A673 (cell line): ENCODE data around the gene TNFRSF12A. TPM values are rescaled to one million over a fixed set of nuclear protein-coding genes. Genes with fewer than 3 reads are reported as not detected.
A peak's percentile ranks its signal among the peaks of the same experiment; 100 is the strongest.

Experiments used
- BruUV-seq: library from RNA; stranded (reverse); fragments of 400-500 nt; replicated peaks from 2 replicates; lab custom pipeline; 2021; lab: Mats Ljungman, UMichigan
- CTCF ChIA-PET: fragments of 300-600 bp; sonication (Branson Sonifier 250); formaldehyde crosslinking; loops from one replicate; lab custom pipeline; 2022; ENCODE audit warnings: antibody characterized with exemption; lab: Charles Lee
- POLR2A ChIA-PET: fragments of 300-600 bp; sonication (Branson Sonifier 250); formaldehyde crosslinking; loops from one replicate; lab custom pipeline; 2022; ENCODE audit warnings: antibody characterized with exemption; ENCODE audit not compliant: low non-redundant PET; lab: Charles Lee
- DNase-seq: peaks from one replicate; pipeline ENCODE4 v3.0.0-alpha.2; 2015; ENCODE audit warnings: low spot score
- H3K27ac ChIP-seq: fragments of 200-600 bp; sonication (generic); 2 replicates; pipeline ENCODE4 v1.5.1; 2016; ENCODE audit warnings: mixed run types, low read depth, mild to moderate bottlenecking, mixed read lengths, antibody characterized with exemption, low read length; ENCODE audit not compliant: poor library complexity, severe bottlenecking
- H3K27me3 ChIP-seq: fragments of 200-600 bp; sonication (generic); replicated peaks from 2 replicates; pipeline ENCODE4 v1.6.1; 2017; ENCODE audit warnings: mixed run types, low read depth, mild to moderate bottlenecking, mixed read lengths, antibody characterized with exemption, low read length; ENCODE audit not compliant: insufficient read depth, poor library complexity
- H3K36me3 ChIP-seq: fragments of 200-600 bp; sonication (generic); 2 replicates; pipeline ENCODE4 v1.6.1; 2016; ENCODE audit warnings: mixed run types, mild to moderate bottlenecking, mixed read lengths, antibody characterized with exemption, low read length; ENCODE audit not compliant: insufficient read depth, poor library complexity, severe bottlenecking
- H3K4me1 ChIP-seq: fragments of 200-600 bp; sonication (generic); 2 replicates; pipeline ENCODE4 v1.6.1; 2017; ENCODE audit warnings: mixed run types, mild to moderate bottlenecking, mixed read lengths, antibody characterized with exemption, low read length; ENCODE audit not compliant: insufficient read depth, poor library complexity, severe bottlenecking
- H3K4me3 ChIP-seq: fragments of 200-600 bp; sonication (generic); 2 replicates; pipeline ENCODE4 v1.5.1; 2016; ENCODE audit warnings: low read depth, mixed run types, mild to moderate bottlenecking, mixed read lengths, low read length; ENCODE audit not compliant: poor library complexity, severe bottlenecking
- H3K9me3 ChIP-seq: fragments of 200-600 bp; sonication (generic); 2 replicates; pipeline ENCODE4 v1.6.1; 2016; ENCODE audit warnings: mixed run types, low read depth, mild to moderate bottlenecking, mixed read lengths, antibody characterized with exemption, low read length; ENCODE audit not compliant: poor library complexity, severe bottlenecking
- EZH2 ChIP-seq: fragments of 200-600 bp; sonication (generic); IDR thresholded peaks from 2 replicates; pipeline ENCODE4 v1.6.1; 2017; ENCODE audit warnings: borderline replicate concordance, low read depth, mild to moderate bottlenecking, mixed read lengths, antibody characterized with exemption, low read length; ENCODE audit not compliant: poor library complexity, severe bottlenecking
- intact Hi-C: fragments of 100-400 bp; cut with micrococcal nuclease; formaldehyde crosslinking; loops from one replicate; pipeline ENCODE4 v1.10.0; 2022; ENCODE audit not compliant: unreplicated experiment
- total RNA-seq: library from RNA; stranded (reverse); gene quantifications from 2 replicates; pipeline ENCODE4 v1.2.3, GENCODE V29; 2021
- TF ChIP-seq, protein P1 (sequence below): fragments of 300-800, 200-600 bp; sonication (generic); conservative IDR thresholded peaks from 2 replicates; pipeline ENCODE4 v1.5.1; 2017; ENCODE audit warnings: low read depth, mild to moderate bottlenecking, antibody characterized with exemption, low read length, moderate library complexity, mixed read lengths

Gene TNFRSF12A
- total RNA-seq, 1 experiment from 2014 or later, result 39.5 TPM

DNA sequence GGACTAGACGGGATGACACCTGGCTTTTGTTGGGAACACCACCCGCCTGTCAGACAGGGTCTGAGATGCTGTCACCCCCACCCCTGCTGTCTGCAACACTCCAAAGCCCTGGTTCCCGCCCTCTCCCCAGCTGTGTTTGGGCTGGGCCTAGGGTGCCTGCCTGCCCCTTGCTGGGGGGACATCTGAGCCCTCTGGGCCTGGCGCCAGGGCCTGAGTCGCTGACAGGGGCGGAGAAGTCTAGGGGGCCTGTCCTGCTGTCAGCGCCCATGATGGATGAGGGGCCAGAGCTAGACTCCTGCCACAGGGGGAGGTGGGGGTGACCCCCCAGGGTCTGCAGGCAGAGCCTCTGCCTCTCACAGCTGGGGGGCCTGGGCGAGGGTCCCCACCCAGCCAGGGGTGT, 32.3 kb upstream of the TNFRSF12A start:
- intact Hi-C loops, result no loop called here
- Histone ChIP-seq H3K4me1 (no peaks in the 10 kb centered on the region), H3K9me3 (no peaks in the 10 kb centered on the region), H3K27me3 (no peaks in the 10 kb centered on the region), H3K4me3 (no peak overlapping the region), H3K27ac (no peak overlapping the region), H3K36me3 (no peaks in the 10 kb centered on the region)
- BruUV-seq, result no TSS peak
- CTCF ChIA-PET, result no interaction called here
- TF ChIP-seq, protein P1, sequence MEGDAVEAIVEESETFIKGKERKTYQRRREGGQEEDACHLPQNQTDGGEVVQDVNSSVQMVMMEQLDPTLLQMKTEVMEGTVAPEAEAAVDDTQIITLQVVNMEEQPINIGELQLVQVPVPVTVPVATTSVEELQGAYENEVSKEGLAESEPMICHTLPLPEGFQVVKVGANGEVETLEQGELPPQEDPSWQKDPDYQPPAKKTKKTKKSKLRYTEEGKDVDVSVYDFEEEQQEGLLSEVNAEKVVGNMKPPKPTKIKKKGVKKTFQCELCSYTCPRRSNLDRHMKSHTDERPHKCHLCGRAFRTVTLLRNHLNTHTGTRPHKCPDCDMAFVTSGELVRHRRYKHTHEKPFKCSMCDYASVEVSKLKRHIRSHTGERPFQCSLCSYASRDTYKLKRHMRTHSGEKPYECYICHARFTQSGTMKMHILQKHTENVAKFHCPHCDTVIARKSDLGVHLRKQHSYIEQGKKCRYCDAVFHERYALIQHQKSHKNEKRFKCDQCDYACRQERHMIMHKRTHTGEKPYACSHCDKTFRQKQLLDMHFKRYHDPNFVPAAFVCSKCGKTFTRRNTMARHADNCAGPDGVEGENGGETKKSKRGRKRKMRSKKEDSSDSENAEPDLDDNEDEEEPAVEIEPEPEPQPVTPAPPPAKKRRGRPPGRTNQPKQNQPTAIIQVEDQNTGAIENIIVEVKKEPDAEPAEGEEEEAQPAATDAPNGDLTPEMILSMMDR, result no peak
- TF ChIP-seq EZH2, result no peak
- POLR2A ChIA-PET, result interaction anchor here (0.6 kb wide), 1 partner anchor 65 kb away, joined by 3 read pairs; no protein-coding TSS in a partner anchor
- DNase-seq, result peak; percentile 41

DNA sequence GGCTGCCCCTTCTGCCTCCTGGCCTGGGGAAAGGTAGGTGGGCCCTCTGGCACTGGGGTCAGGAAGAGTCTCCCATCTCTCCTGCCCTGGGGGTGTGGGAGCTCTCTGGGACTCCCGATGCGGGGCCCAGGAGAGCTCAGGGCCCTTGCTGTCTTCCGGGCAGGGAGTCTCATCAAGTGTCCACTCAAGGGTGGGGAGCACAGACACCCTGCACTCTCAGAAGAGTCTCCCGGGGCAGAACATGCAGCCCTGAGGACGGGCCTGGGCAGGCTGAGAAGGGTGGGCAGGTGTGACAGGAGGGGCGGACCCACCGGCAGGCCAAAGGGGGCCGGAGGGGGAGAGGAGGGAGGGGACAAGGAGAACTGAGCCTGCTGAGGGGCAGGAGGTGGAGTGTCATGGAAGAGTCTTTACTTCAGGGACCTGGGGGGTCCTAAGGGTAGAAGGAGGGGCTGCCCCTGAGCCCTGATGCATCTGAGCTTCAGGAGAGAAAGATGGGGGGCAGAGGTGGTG, 31.5 kb upstream of the TNFRSF12A start:
- intact Hi-C loops, result no loop called here
- ChIA-PET POLR2A (interaction anchor here (0.6 kb wide), 1 partner anchor 66 kb away, joined by 3 read pairs; no protein-coding TSS in a partner anchor), CTCF (no interaction called here)
- Histone ChIP-seq H3K4me1 (no peaks in the 10 kb centered on the region), H3K36me3 (no peaks in the 10 kb centered on the region), H3K4me3 (no peak overlapping the region), H3K27me3 (no peaks in the 10 kb centered on the region), H3K27ac (no peak overlapping the region), H3K9me3 (no peaks in the 10 kb centered on the region)
- BruUV-seq, result no TSS peak
- TF ChIP-seq EZH2, result no peak
- TF ChIP-seq, protein P1, result no peak
- DNase-seq, result no peak

DNA sequence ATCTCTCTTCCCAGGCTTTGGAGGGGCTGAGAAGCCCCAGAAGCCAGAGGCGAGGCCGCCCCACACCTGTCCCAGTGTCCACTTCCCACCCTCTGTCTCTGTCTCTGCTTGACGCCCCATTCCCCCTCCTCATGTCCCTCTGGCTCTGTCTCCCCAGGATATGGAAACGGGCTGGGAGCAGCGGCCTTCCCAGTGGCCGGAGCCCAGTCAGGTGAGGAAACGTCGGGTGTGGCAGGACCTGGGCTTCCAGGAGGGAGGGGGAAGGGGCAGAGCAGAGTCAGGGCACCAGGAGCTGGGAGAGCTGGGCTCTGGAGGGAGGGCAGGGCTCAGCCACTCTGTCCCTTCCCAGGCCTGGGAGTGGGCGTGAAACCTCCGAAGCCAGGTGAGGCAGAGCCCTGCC, 29.3 kb upstream of the TNFRSF12A start:
- intact Hi-C loops, result no loop called here
- POLR2A ChIA-PET, result no interaction called here
- Histone ChIP-seq H3K4me1 (no peaks in the 10 kb centered on the region), H3K27me3 (no peaks in the 10 kb centered on the region), H3K9me3 (no peaks in the 10 kb centered on the region), H3K4me3 (no peak overlapping the region), H3K27ac (no peak overlapping the region), H3K36me3 (no peaks in the 10 kb centered on the region)
- no peak for TF ChIP-seq EZH2
- TF ChIP-seq, protein P1, result no peak
- BruUV-seq, result no TSS peak
- DNase-seq, result no peak
- CTCF ChIA-PET, result no interaction called here
